ENCODE data around the gene TMSB15A. TPM values are rescaled to one million over a fixed set of nuclear protein-coding genes. Genes with fewer than 3 reads are reported as not detected.

TMSB15A gene
- polyA plus RNA-seq, 1 donor from 2014 or later, result not detected

Other genes with a start within 250 kb of the TMSB15A start
- not detected for gene NXF2B, start 76.7 kb downstream of the TMSB15A start, polyA plus RNA-seq
- not detected for gene TCP11X2, start 44.9 kb downstream of the TMSB15A start, polyA plus RNA-seq
- 5.0 TPM for gene ARMCX5, start 82.8 kb upstream of the TMSB15A start, polyA plus RNA-seq
- 2.0 TPM for gene GPRASP1, start 134.7 kb upstream of the TMSB15A start, polyA plus RNA-seq
- gene GPRASP2, start 195.7 kb upstream of the TMSB15A start, polyA plus RNA-seq, result 0.74 TPM
- gene GPRASP3, start 204.0 kb upstream of the TMSB15A start, polyA plus RNA-seq, result 0.68 TPM